SK-N-SH (cell line): Measurements from ENCODE around the gene SELPLG. TPM values are rescaled to one million over a fixed set of nuclear protein-coding genes. Genes with fewer than 3 reads are reported as not detected.

Source experiments
- CTCF ChIA-PET: fragments of 300-600, 350-600 bp; formaldehyde crosslinking; extraction: SDS; loops from one replicate; lab custom pipeline; 2021; lab: Yijun Ruan, JAX
- POLR2A ChIA-PET: fragments of 350-600 bp; sonication (Branson Sonifier 250); formaldehyde crosslinking; extraction: SDS; loops from one replicate; lab custom pipeline; 2020; ENCODE audit warnings: antibody characterized with exemption, inconsistent platforms; lab: Yijun Ruan, JAX
- DNase-seq: peaks from one replicate; pipeline ENCODE4 v3.0.0; 2012
- H2AFZ ChIP-seq: fragments of 200-600 bp; sonication (generic); 2 replicates; pipeline ENCODE4 v1.8.1; 2016; ENCODE audit warnings: antibody characterized with exemption, mild to moderate bottlenecking, low read depth
- H3F3A ChIP-seq: fragments of 200-600 bp; sonication (generic); replicated peaks from 2 replicates; pipeline ENCODE3; 2016; ENCODE audit warnings: antibody characterized with exemption, mild to moderate bottlenecking; ENCODE audit not compliant: insufficient read depth
- H3K27ac ChIP-seq, 2 experiments: fragments of 200-500 bp in 1 of 2; fragments of 200-600 bp in 1 of 2; sonication (Bioruptor generic) in 1 of 2; sonication (generic), shearing (Covaris generic) in 1 of 2; 2 replicates each; pipeline versions ENCODE4 v1.5.1 to v1.6.1; 2014 to 2016; ENCODE audit warnings: low read depth in 2 of 2, inconsistent platforms in 1 of 2, low read length in 1 of 2, mild to moderate bottlenecking in 1 of 2, mixed read lengths in 1 of 2
- H3K27me3 ChIP-seq: fragments of 200-600 bp; sonication (generic), shearing (Covaris generic); 2 replicates; pipeline ENCODE4 v1.6.1; 2016; ENCODE audit warnings: mixed run types; ENCODE audit not compliant: insufficient read depth
- H3K36me3 ChIP-seq, 2 experiments: fragments of 200-500 bp in 1 of 2; fragments of 200-600 bp in 1 of 2; sonication (Bioruptor generic) in 1 of 2; sonication (generic) in 1 of 2; replicated peaks in 1 of 2; 2 replicates each; pipeline versions ENCODE3 to v1.5.1; 2014 to 2016; ENCODE audit warnings: low read length in 1 of 2, mild to moderate bottlenecking in 1 of 2; ENCODE audit not compliant: insufficient read depth in 2 of 2, control insufficient read depth in 1 of 2
- H3K4me1 ChIP-seq, 2 experiments: fragments of 200-500 bp in 1 of 2; fragments of 200-600 bp in 1 of 2; sonication (Bioruptor generic) in 1 of 2; sonication (generic), shearing (Covaris generic) in 1 of 2; 2 replicates each; pipeline versions ENCODE4 v1.5.1 to v1.6.1; 2014 to 2016; ENCODE audit warnings: low read depth in 1 of 2, low read length in 1 of 2, mixed run types in 1 of 2; ENCODE audit not compliant: insufficient read depth in 2 of 2, control insufficient read depth in 1 of 2
- H3K4me2 ChIP-seq: fragments of 200-600 bp; sonication (generic), shearing (Covaris generic); 2 replicates; pipeline ENCODE4 v1.6.1; 2017; ENCODE audit warnings: mixed run types
- H3K4me3 ChIP-seq, 2 experiments: fragments of 200-500 bp in 1 of 2; fragments of 200-600 bp in 1 of 2; sonication (Bioruptor generic) in 1 of 2; sonication (generic), shearing (Covaris generic) in 1 of 2; 2 replicates each; pipeline versions ENCODE4 v1.5.1 to v1.8.1; 2014 to 2016; ENCODE audit warnings: low read depth in 2 of 2, inconsistent platforms in 1 of 2, low read length in 1 of 2, mild to moderate bottlenecking in 1 of 2, mixed read lengths in 1 of 2, moderate library complexity in 1 of 2
- H3K79me2 ChIP-seq: fragments of 200-600 bp; sonication (generic); 2 replicates; pipeline ENCODE4 v1.8.1; 2017; ENCODE audit warnings: mild to moderate bottlenecking; ENCODE audit not compliant: insufficient read depth
- H3K9ac ChIP-seq: fragments of 200-600 bp; sonication (generic); 2 replicates; pipeline ENCODE4 v1.6.1; 2017; ENCODE audit warnings: mixed run types
- H3K9me2 ChIP-seq: fragments of 200-600 bp; sonication (generic); 2 replicates; pipeline ENCODE4 v1.6.1; 2017; ENCODE audit warnings: mixed run types
- H3K9me3 ChIP-seq: fragments of 200-600 bp; sonication (generic); 2 replicates; pipeline ENCODE4 v1.6.1; 2017; ENCODE audit warnings: mixed run types, mild to moderate bottlenecking, moderate library complexity
- H4K20me1 ChIP-seq: fragments of 200-600 bp; sonication (generic); 2 replicates; pipeline ENCODE4 v1.6.1; 2017; ENCODE audit warnings: mild to moderate bottlenecking, mixed run types; ENCODE audit not compliant: insufficient read depth
- CHD2 ChIP-seq: fragments of 150-350 bp; IDR thresholded peaks from 2 replicates; pipeline ENCODE4 v1.6.1; 2018; ENCODE audit warnings: low read length; ENCODE audit not compliant: partially characterized antibody
- EP300 ChIP-seq, 2 experiments: IDR thresholded peaks; 2 replicates each; pipeline versions ENCODE4 v1.4.0 to v1.6.1; 2012; ENCODE audit warnings: borderline replicate concordance in 1 of 2, low read depth in 1 of 2, low read length in 1 of 2
- EZH2phosphoT487 ChIP-seq: fragments of 200-600 bp; sonication (generic); IDR thresholded peaks from 2 replicates; pipeline ENCODE4 v1.6.1; 2017; ENCODE audit warnings: low read depth, mixed run types, mild to moderate bottlenecking, antibody characterized with exemption, moderate library complexity, borderline replicate concordance
- FOSL2 ChIP-seq: IDR thresholded peaks from 2 replicates; pipeline ENCODE4 v1.4.0; 2012; ENCODE audit warnings: low read depth, mild to moderate bottlenecking, moderate library complexity, borderline replicate concordance
- FOXM1 ChIP-seq: IDR thresholded peaks from 2 replicates; pipeline ENCODE4 v1.4.0; 2012; ENCODE audit warnings: low read depth, mild to moderate bottlenecking
- GATA2 ChIP-seq: sonication (generic); formaldehyde crosslinking; IDR thresholded peaks from 2 replicates; pipeline ENCODE4 v1.5.0; 2020; ENCODE audit warnings: mild to moderate bottlenecking, missing genetic modification reagents
- MEF2A ChIP-seq: IDR thresholded peaks from 2 replicates; pipeline ENCODE4 v1.4.0; 2012; ENCODE audit warnings: low read depth, borderline replicate concordance
- MXI1 ChIP-seq: IDR thresholded peaks from 2 replicates; pipeline ENCODE4 v1.6.1; 2012; ENCODE audit warnings: mild to moderate bottlenecking, low read depth, low read length, improper control_type of control experiment
- NFIC ChIP-seq: IDR thresholded peaks from 2 replicates; pipeline ENCODE4 v1.4.0; 2012; ENCODE audit warnings: borderline replicate concordance
- NRF1 ChIP-seq: IDR thresholded peaks from 2 replicates; pipeline ENCODE4 v1.6.1; 2012; ENCODE audit warnings: low read depth, mild to moderate bottlenecking, low read length
- POLR2AphosphoS5 ChIP-seq: IDR thresholded peaks from 2 replicates; pipeline ENCODE4 v1.6.1; 2012; ENCODE audit warnings: low read depth, low read length
- RAD21 ChIP-seq: IDR thresholded peaks from 2 replicates; pipeline ENCODE4 v1.6.1; 2012; ENCODE audit warnings: mild to moderate bottlenecking, low read length
- RFX5 ChIP-seq: IDR thresholded peaks from 2 replicates; pipeline ENCODE4 v1.6.1; 2012; ENCODE audit warnings: mild to moderate bottlenecking, improper control_type of control experiment, low read length
- RXRA ChIP-seq: IDR thresholded peaks from 2 replicates; pipeline ENCODE4 v1.4.0; 2012; ENCODE audit warnings: low read depth, mild to moderate bottlenecking, borderline replicate concordance
- SIN3A ChIP-seq: IDR thresholded peaks from 2 replicates; pipeline ENCODE4 v1.6.1; 2012; ENCODE audit warnings: low read depth, mild to moderate bottlenecking, low read length, moderate library complexity, borderline replicate concordance
- SMC3 ChIP-seq: IDR thresholded peaks from 2 replicates; pipeline ENCODE4 v1.6.1; 2012; ENCODE audit warnings: low read depth, low read length, improper control_type of control experiment
- TAF1 ChIP-seq: IDR thresholded peaks from 2 replicates; pipeline ENCODE4 v1.6.1; 2012; ENCODE audit warnings: low read depth, mild to moderate bottlenecking, low read length, moderate library complexity, borderline replicate concordance
- TCF12 ChIP-seq: IDR thresholded peaks from 2 replicates; pipeline ENCODE4 v1.4.0; 2012
- WGBS: methylation state at CpG from one replicate; pipeline ENCODE4 v1.1.6; 2017; ENCODE audit warnings: low lambda C conversion rate; 5-methylcytosine and 5-hydroxymethylcytosine counted together
- polyA plus RNA-seq, 3 experiments: library from polyadenylated mRNA; depleted of rRNA; stranded (reverse); fragments of >200 nt; gene quantifications; 2 replicates each; pipeline ENCODE4 v1.2.3, GENCODE V29; 2012
- TF ChIP-seq, protein P1 (sequence below): IDR thresholded peaks from 2 replicates; pipeline ENCODE4 v1.4.0; 2012; ENCODE audit warnings: low read depth, borderline replicate concordance
- TF ChIP-seq, protein P2 (sequence below): fragments of 150-350 bp; IDR thresholded peaks from 2 replicates; pipeline ENCODE4 v1.6.1; 2017; ENCODE audit warnings: antibody characterized with exemption, low read length, low read depth, borderline replicate concordance
- TF ChIP-seq, protein P3 (sequence below): IDR thresholded peaks from 2 replicates; pipeline ENCODE4 v1.6.1; 2012; ENCODE audit warnings: mild to moderate bottlenecking, low read depth, low read length, moderate library complexity
- TF ChIP-seq, protein P4 (sequence below): fragments of 150-350 bp; IDR thresholded peaks from 2 replicates; pipeline ENCODE4 v1.6.1; 2016; ENCODE audit warnings: mild to moderate bottlenecking, low read depth, low read length
- TF ChIP-seq, protein P5 (sequence below): IDR thresholded peaks from 2 replicates; pipeline ENCODE4 v1.4.0; 2012; ENCODE audit warnings: low read depth, borderline replicate concordance

The SELPLG gene
- polyA plus RNA-seq, 1 of the 3 experiments (the other 2 are of a cell fraction): 2.8 TPM

DNA sequence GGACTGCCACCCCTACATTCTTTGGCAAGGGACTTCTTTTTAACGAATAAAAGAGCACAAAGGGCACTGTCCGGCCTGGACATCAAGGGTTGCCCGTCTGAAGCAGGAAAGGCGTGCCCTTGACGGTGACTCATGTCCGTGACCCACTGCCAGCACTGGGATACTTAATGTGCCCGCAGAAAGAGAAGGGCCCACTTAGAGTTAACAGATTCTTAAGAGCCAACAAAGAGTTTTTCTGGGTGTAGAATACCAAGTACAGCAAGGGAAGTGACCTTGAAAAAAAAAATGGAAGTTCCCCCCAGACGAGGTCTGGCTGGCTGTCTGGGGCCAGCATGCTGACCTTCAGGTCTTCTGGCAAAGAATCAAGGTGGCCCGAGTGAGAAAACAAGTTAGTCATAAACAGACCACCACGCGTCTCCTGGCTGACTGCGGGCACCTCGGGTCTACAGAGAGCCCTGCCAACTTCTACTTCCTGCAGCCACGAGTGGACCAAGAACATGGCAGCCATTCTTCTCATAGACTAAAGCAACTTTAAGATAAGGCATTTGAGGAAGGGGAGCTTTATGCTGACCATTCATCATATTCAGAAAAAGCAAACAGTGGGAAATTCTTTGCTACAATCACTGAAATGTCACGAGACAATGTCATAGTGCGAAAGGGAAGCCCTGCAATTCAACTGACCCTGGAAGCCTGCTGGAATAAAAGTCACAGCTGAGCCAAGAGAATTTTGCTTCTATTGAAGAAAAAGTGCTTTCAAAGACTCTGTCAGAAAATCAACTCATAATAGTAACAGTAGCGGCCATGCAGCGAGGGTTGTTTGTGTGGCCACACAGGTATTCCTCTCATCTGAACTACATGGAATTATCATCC lies 10.5 kb upstream of the SELPLG start:
- H3K9me2 ChIP-seq: no peaks in the 10 kb centered on the region
- ChIA-PET POLR2A (no interaction called here), CTCF (interaction anchor here (1.2 to 3.0 kb wide), 2 partner anchors 20 to 159 kb away, joined by 3 to 18 read pairs; no protein-coding TSS in a partner anchor)
- no peaks in the 10 kb centered on the region; the same call in 1 of the 2 replicates for H4K20me1 ChIP-seq
- no peak for DNase-seq
- no peak overlapping the region for H2AFZ ChIP-seq
- no peaks in the 10 kb centered on the region for H3K9me3 ChIP-seq
- peak overlapping the region; percentile 64 for H3K4me2 ChIP-seq
- peak overlapping the region in 1 of 2 experiments; percentile 10; a peak in 1 of 4 replicates for H3K4me3 ChIP-seq
- H3K27ac ChIP-seq: peak overlapping the region; percentile 55 to 79
- H3K79me2 ChIP-seq: peaks cover 37% of the 10 kb centered on the region; the same call in 1 of the 2 replicates
- peaks cover 62% of the 10 kb centered on the region for H3F3A ChIP-seq
- H3K36me3 ChIP-seq: peaks cover 42 to 52% of the 10 kb centered on the region in 2 experiments
- 32% methylated on average over 18 of the region's 18 CpGs for WGBS
- H3K4me1 ChIP-seq: peaks cover 15 to 64% of the 10 kb centered on the region in 2 experiments; a peak in 3 of 4 replicates
- H3K27me3 ChIP-seq: no peaks in the 10 kb centered on the region
- peak overlapping the region; percentile 25; the same call in 1 of the 2 replicates for H3K9ac ChIP-seq
- TF ChIP-seq, protein P1, sequence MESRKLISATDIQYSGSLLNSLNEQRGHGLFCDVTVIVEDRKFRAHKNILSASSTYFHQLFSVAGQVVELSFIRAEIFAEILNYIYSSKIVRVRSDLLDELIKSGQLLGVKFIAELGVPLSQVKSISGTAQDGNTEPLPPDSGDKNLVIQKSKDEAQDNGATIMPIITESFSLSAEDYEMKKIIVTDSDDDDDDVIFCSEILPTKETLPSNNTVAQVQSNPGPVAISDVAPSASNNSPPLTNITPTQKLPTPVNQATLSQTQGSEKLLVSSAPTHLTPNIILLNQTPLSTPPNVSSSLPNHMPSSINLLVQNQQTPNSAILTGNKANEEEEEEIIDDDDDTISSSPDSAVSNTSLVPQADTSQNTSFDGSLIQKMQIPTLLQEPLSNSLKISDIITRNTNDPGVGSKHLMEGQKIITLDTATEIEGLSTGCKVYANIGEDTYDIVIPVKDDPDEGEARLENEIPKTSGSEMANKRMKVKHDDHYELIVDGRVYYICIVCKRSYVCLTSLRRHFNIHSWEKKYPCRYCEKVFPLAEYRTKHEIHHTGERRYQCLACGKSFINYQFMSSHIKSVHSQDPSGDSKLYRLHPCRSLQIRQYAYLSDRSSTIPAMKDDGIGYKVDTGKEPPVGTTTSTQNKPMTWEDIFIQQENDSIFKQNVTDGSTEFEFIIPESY: no peak
- TF ChIP-seq MXI1 (no peak), RFX5 (no peak), NFIC (peak; percentile 70; the same call in 1 of the 2 replicates), RXRA (peak; percentile 76), TCF12 (peak; percentile 56), TAF1 (peak; percentile 42; the same call in 1 of the 2 replicates), EZH2phosphoT487 (no peak), SIN3A (no peak), MEF2A (no peak), POLR2AphosphoS5 (peak; percentile 28; the same call in 1 of the 2 replicates), FOXM1 (no peak), SMC3 (no peak), FOSL2 (peak; percentile 74), GATA2 (CRISPR knock-in tag) (no peak), RAD21 (no peak), CHD2 (no peak), EP300 (IDR thresholded peaks at IDR 0.05; ENCODE audit: borderline replicate concordance in 1 of 2, low read depth in 1 of 2, low read length in 1 of 2) (peak in 1 of 2 experiments; percentile 61; a peak in 1 of 4 replicates), NRF1 (no peak)
- TF ChIP-seq, protein P2, sequence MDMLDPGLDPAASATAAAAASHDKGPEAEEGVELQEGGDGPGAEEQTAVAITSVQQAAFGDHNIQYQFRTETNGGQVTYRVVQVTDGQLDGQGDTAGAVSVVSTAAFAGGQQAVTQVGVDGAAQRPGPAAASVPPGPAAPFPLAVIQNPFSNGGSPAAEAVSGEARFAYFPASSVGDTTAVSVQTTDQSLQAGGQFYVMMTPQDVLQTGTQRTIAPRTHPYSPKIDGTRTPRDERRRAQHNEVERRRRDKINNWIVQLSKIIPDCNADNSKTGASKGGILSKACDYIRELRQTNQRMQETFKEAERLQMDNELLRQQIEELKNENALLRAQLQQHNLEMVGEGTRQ: no peak
- TF ChIP-seq, protein P3, sequence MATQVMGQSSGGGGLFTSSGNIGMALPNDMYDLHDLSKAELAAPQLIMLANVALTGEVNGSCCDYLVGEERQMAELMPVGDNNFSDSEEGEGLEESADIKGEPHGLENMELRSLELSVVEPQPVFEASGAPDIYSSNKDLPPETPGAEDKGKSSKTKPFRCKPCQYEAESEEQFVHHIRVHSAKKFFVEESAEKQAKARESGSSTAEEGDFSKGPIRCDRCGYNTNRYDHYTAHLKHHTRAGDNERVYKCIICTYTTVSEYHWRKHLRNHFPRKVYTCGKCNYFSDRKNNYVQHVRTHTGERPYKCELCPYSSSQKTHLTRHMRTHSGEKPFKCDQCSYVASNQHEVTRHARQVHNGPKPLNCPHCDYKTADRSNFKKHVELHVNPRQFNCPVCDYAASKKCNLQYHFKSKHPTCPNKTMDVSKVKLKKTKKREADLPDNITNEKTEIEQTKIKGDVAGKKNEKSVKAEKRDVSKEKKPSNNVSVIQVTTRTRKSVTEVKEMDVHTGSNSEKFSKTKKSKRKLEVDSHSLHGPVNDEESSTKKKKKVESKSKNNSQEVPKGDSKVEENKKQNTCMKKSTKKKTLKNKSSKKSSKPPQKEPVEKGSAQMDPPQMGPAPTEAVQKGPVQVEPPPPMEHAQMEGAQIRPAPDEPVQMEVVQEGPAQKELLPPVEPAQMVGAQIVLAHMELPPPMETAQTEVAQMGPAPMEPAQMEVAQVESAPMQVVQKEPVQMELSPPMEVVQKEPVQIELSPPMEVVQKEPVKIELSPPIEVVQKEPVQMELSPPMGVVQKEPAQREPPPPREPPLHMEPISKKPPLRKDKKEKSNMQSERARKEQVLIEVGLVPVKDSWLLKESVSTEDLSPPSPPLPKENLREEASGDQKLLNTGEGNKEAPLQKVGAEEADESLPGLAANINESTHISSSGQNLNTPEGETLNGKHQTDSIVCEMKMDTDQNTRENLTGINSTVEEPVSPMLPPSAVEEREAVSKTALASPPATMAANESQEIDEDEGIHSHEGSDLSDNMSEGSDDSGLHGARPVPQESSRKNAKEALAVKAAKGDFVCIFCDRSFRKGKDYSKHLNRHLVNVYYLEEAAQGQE: peak; percentile 64; the same call in 1 of the 2 replicates
- TF ChIP-seq, protein P4, sequence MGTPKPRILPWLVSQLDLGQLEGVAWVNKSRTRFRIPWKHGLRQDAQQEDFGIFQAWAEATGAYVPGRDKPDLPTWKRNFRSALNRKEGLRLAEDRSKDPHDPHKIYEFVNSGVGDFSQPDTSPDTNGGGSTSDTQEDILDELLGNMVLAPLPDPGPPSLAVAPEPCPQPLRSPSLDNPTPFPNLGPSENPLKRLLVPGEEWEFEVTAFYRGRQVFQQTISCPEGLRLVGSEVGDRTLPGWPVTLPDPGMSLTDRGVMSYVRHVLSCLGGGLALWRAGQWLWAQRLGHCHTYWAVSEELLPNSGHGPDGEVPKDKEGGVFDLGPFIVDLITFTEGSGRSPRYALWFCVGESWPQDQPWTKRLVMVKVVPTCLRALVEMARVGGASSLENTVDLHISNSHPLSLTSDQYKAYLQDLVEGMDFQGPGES: no peak
- TF ChIP-seq, protein P5, sequence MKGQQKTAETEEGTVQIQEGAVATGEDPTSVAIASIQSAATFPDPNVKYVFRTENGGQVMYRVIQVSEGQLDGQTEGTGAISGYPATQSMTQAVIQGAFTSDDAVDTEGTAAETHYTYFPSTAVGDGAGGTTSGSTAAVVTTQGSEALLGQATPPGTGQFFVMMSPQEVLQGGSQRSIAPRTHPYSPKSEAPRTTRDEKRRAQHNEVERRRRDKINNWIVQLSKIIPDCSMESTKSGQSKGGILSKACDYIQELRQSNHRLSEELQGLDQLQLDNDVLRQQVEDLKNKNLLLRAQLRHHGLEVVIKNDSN: no peak
